Activated T-cell treated with anti-CD3 and anti-CD28 coated beads for 1 hour (primary cell): ENCODE measurements around the gene WDR47.
"Not testable (repeated sequence)": the region's sequence is repeated elsewhere in the genome, so short reads cannot be mapped to it uniquely, and the experiment has no call there.

Experiments used
- DNase-seq: peaks from one replicate; pipeline ENCODE4 v3.0.0-alpha.2; 2020; ENCODE audit warnings: low read depth

WDR47 gene

GRCh38 chr1:109052145-109052544 lies 10.2 kb upstream of the WDR47 start:
- not testable (repeated sequence) for DNase-seq

DNA sequence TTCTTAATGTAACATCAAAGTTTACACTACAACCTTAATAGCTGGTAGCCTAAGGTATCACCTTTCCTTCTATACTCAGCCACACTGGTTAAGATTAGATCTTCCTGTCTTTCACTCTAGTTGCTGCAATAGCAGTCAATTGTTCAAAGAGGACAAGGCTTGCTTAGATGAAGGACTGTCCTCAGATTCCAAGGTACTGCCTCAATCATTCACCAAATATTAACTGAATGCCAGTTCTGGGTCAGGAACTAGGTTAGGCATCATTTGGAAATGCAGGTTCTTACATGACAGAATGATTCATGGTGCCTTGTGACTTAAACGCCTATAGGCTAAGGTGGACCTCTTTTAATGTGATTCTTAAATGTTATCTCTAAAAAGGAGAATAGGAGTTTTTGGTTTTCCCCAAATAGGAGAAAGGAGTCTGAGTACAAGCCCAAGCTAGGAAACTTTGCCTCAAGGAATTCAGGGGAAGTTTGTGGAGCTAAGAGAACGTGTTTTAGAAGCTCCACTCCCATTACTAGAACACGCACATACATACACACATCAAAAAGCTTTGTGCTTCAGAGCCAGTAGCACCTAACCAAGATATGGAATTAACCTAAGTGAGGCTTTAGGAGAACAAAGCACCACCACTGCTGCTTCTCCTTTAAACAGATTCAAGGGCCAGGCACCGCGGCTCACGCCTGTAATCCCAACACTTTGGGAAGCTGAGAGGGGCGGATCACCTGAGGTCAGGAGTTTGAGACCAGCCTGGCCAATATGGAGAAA lies 8.5 kb upstream of the WDR47 start:
- DNase-seq, result no peak

- DNase-seq, result no peak
These were observed 6.4 kb upstream of the WDR47 start for GRCh38 chr1:109048335-109048734.

DNA sequence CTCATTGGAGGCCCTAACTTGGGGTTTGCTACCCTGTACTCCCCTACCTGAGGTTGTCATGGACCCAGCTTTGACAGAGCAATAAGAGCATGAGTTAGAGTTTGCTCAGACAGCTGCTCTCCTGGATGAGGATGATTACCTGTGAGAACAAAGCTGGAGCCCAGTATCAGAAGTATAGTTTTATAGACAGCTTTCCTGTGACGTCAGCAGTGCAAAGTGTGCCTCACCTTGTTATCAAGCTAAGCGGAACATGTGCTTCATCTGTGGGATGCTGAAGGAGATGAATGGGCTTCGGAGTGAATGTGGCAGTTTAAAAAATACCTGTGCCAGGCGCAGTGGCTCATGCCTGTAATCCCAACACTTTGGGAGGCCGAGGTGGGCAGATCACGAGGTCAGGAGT lies 5.4 kb upstream of the WDR47 start:
- DNase-seq, result no peak

DNA sequence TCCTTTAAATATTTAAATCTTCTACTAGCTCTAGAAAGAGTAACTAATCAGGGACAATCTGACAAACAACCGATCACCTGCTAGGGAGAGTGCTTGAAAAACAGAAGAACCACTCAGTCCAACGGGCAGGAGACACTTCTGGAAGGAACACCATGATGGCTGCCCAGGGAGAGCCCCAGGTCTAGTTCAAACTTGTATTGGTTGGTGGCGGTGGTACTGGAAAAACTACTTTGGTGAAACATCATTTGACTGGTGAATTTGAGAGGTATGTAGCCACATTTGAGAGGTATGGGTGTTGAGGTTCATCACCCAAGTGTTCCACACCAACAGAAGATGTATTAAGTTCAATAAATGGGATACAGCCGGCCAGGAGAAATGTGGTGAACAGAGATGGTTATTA lies 4.8 kb upstream of the WDR47 start:
- no peak for DNase-seq

DNA sequence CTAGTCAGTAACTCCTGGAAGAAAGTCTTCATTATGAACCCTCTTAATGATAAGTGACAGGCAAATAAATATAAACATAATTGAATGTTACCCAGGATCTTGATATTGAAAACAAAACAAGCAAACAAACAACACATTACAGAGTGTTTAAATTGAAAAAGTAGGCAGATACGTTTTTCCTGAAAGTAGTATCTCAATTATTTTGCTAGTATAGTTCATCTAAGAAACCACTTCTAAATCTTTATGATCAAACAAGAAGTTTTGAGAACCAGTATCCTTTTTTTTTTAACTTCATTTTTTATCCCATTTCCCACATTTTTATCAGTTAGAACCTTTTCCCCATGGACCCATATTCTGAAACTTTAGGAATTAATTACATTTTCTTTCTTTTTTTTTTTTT lies 3.7 kb upstream of the WDR47 start:
- no peak for DNase-seq

DNA sequence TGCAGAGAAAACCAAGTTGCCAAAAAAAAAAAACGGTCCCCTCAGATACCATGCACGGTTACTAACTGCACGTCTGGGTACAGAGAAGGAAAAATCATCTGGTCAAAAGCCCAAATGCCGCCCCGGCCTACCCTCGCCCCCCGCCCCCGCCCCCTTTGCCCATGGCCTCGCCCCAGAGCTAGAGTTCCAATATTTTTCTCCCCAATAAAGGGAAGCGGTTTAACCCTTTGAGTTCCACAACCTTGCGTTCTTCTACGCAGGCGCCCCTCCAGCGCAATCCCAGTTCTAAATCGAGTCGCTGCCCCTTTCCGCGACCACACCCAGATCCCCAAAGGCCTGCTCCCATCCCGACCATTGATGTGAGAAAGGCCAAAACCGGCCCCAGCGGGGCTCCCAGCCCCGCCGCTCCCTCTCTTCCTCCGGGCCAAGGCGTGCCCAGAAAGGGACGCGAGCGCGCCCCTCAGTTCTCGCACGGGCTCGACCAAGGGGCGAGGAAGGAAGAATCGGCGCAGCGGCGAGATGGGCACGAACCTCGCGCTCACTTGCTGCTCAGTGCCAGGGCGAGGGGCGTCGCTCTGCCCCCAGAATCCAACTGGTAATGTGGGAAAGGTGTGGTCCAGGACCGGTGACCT lies 797 bp downstream of the WDR47 start:
- peak; percentile 19 for DNase-seq

- DNase-seq, result no peak
These were observed 1.3 kb downstream of the WDR47 start for GRCh38 chr1:109040627-109040988.

DNA sequence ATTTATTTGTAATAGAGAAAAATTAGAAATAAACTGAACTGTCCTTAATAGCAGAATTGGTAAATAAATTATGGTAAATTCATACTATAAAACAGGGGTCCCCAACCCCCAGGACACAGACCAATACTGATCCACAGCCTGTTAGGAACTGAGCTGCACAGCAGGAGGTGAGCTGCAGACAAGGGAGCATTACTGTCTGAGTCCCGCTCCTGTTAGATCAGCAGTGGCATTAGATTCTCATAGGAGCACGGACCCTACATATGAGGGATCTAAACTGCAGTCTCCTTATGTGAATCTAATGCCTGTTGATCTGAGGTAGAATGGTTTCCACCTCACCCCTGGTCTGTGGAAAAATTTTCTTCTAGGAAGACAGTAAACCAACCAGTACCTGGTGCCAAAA lies 7.5 kb downstream of the WDR47 start:
- DNase-seq, result no peak

GRCh38 chr1:109029493-109029892 lies 12.4 kb downstream of the WDR47 start:
- DNase-seq, result not testable (repeated sequence)

GRCh38 chr1:109027841-109028240 lies 14.1 kb downstream of the WDR47 start:
- no peak for DNase-seq

GRCh38 chr1:109025694-109026093 lies 16.2 kb downstream of the WDR47 start:
- no peak for DNase-seq

DNA sequence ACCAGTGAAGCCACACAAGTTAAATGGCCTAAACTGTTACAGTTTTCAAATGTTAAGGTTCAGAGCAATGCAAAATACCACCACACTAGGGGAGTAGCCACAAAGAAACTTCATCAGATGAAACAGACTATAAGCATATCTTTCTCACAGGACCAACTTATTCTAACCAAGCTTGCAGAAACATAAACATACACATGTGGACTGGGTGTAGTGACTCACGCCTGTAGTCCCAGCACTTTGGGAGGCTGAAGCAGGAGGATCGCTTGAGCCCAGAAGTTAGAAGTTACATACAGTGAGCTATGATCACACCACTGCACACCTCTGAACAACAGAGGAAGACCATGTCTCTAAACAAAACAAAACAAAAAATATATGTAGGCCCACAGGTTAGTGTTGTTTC lies 17.3 kb downstream of the WDR47 start:
- DNase-seq, result no peak

GRCh38 chr1:109020693-109021257 lies 21.1 kb downstream of the WDR47 start:
- no peak for DNase-seq

- not testable (repeated sequence) for DNase-seq
These were observed 24.2 kb downstream of the WDR47 start for GRCh38 chr1:109017719-109018118.

GRCh38 chr1:109017134-109017533 lies 24.8 kb downstream of the WDR47 start:
- DNase-seq, result no peak

DNA sequence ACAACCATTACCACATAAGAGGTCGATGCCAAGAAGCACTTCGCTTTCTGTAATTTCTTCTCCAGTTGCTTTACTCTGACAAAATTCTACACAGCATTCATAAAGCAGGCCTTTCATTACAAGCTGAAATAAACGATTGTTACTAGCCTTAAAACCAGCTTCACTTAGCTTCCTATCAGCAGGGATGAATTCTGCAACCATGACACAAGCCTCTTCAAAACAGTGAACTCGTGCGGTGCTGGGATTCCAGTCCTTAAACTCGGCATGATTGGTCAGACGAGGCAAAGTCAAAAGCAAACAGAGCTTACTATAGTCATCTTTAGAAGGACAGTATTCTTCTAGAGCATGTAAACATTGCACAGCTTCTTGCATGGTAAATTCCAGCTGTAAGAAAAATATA lies 30.6 kb downstream of the WDR47 start:
- DNase-seq, result no peak

DNA sequence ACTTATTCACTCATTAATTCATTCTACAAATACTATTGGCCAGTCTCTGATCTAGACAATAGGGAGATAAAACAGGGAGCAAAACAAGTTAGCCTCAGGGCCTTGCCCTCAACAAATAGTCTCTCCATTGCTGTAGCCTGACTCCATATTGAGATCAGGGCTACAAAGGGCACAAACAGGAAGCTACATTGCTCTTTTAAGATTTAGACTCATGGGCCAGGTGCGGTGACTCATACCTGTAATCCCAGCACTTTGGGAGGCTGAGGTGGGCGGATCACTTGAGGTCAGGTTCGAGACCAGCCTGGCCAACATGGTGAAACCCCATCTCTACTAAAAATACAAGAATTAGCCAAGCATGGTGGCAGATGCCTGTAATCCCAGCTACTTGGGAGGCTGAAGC lies 45.3 kb downstream of the WDR47 start:
- not testable (repeated sequence) for DNase-seq

DNA sequence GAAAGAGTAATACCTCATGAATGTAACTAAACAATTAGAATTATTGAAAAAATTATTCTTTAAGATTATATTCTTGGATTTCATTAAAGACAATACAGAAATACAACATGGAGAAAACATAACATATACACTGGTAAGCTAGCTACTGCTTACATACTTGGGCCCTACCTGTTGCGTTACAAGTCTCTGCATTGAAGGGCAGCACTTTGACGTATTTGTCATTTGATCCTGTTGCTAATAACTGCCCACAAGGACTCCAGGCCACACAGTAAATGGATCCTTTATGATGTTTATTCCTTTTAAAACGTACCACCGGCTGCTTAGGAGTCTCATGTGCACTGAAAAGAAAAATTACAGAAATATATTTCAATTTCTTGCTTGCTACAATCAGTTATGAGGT lies 58.8 kb downstream of the WDR47 start:
- no peak for DNase-seq

- no peak for DNase-seq
These were observed 65.2 kb downstream of the WDR47 start for GRCh38 chr1:108976658-108977057.

DNA sequence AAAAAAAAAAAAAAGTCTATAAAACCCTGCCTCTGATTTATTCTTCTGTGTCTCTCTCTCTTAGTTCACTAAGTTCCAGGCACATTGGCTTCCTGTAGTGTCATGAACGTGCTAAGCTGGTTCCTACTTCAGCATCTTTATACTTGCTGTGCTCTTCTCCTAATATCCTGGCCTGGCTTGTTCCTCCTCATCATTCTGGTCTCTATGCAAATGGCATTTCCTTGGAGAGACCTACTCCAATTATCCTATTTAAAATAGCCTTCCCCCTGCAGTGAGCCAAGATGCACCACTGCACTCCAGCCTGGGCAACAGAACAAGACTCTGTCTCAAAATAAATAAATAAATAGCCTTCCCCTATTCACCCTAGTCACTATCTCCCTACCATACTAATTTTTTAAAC lies 69.0 kb downstream of the WDR47 start:
- DNase-seq, result no peak

GRCh38 chr1:108969346-108969745 lies 72.6 kb downstream of the WDR47 start:
- no peak for DNase-seq

GRCh38 chr1:108963052-108963686 lies 78.7 kb downstream of the WDR47 start, which contains the start of gene CLCC1:
TSS of gene CLCC1 (minus strand) at chr1:108963484. CDS start at chr1:108950437, 13,047 bp downstream.
- peak; percentile 84 for DNase-seq
